HG03060 (cell line): ENCODE data around the gene NIF3L1.
"Not testable (repeated sequence)": the region's sequence is repeated elsewhere in the genome, so short reads cannot be mapped to it uniquely, and the experiment has no call there.

Source experiments
- ATAC-seq: cut with Tn5 transposase; IDR thresholded peaks from one replicate; pipeline ENCODE4 v1.9.1; 2021; ENCODE audit warnings: low read depth, moderate number of reproducible peaks; ENCODE audit not compliant: unreplicated experiment

The NIF3L1 gene

DNA sequence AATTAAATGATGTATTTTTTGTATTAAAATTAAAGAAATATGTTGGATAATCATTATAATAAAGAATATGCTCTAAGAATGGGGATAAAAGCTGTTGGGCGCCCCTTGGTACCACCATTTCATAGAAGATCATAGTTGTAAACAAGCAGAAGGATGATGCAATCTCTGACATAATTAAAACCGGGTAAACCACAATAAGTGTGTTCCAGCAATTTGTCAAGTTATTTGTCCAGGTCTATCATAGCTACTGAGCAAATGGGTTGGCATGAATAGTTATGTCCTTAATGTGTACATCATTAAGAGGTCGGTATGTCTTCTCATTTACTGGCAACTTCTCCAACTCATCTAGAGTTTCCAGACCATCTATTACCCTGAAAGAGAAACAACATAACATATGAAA, 18.0 kb upstream of the NIF3L1 start:
- ATAC-seq, result no peak

GRCh38 chr2:200873560-200873959, 15.6 kb upstream of the NIF3L1 start:
- ATAC-seq, result no peak

GRCh38 chr2:200877443-200877842, 11.7 kb upstream of the NIF3L1 start:
- ATAC-seq, result no peak

DNA sequence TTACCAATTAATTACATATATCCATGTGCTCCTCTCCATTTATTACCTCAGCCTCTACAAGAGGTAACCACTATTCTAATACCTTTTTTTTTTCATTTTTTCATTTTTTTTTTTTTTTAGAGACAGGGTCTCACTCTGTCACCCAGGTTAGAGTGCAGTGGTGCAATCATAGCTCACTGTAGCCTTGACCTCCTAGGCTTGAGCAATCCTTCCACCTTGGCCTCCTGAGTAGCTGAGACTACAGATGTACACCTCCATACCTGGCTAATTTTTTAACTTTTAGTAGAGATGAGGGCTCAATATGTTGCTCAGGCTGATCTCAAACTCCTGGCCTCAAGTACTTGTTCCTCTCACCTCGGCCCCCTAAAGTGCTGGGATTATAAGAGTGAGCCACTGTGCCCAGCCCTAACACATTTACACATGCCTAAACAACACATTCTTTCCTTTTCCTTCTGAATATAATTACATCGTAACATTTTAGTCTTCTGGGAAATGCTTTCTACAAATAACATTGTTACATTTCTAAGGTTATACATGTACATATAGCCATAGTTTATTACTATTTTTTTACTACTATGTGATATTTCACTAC, 10.8 kb upstream of the NIF3L1 start:
- ATAC-seq, result no peak

- ATAC-seq, result not testable (repeated sequence)
These were observed 7.4 kb upstream of the NIF3L1 start for GRCh38 chr2:200881715-200882249.

- no peak for ATAC-seq
These were observed 10.3 kb downstream of the NIF3L1 start for GRCh38 chr2:200899482-200899881.

- ATAC-seq, result peak; percentile 89
These were observed 12.4 kb downstream of the NIF3L1 start for GRCh38 chr2:200901459-200902072.

GRCh38 chr2:200905618-200906296, 16.6 kb downstream of the NIF3L1 start:
- no peak for ATAC-seq

DNA sequence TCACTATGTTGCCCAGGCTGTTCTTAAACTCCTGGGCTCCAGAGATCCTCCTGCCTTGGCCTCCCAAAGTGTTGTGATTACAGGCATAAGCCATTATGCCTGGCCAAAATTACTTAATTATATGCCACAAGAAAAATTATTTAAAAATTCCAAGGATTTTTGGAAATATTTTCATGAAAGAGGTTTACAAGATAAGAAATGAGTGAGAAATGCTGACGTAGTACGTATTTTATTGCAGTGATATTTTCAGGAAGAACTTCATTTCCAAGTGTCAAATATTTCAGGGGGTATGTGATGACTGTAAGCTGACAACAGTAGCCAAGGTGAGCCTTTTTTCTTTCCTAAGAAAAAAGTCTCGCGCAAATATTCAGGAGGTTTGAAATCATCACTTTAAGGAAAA, 20.8 kb downstream of the NIF3L1 start:
- ATAC-seq, result no peak

GRCh38 chr2:200913654-200914053, 24.5 kb downstream of the NIF3L1 start:
- no peak for ATAC-seq

GRCh38 chr2:200922439-200922838, 33.3 kb downstream of the NIF3L1 start:
- ATAC-seq, result no peak

DNA sequence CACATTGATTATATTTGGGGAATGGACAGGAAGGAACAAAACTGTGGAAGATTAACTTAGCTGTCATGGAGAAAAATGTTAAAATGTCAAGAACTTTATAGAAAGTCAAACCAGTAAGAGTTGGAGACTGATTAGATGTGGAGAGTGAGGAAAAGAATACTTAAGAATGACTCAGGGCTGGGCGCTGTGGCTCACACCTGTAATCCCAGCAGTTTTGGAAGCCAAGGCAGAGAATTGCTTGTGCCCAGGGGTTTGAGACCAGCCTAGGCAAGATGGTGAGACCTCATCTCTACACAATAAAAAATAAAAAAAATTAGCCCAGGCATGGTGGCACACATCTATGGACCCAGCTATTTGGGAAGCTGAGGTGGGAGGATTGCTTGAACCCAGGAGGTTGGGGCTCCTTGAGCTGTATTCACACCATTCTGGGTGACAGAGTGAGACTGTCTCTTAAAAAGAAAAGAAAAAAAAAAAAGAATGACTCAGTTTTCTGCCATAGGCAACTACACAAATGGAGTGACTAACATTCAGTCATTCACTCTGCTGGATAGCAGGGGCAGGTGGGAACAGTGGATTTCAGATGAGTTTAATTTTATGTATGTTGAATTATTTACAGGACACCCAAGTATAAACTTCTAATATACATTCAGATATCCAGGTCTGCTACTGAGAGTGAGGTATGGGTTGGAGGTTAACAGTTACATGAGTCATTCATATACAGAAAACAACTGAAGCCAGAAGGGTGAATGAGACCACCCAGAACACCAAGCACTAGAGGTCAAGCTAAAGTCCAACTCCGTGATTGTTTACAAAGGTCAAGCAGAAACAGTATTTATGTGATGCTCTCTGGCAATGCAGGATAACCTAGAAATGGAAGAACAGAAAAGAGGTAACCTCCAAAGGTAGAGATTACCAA, 40.4 kb downstream of the NIF3L1 start:
- ATAC-seq, result no peak

GRCh38 chr2:200930947-200931626, 41.9 kb downstream of the NIF3L1 start:
- ATAC-seq, result no peak

- no peak for ATAC-seq
These were observed 50.7 kb downstream of the NIF3L1 start for GRCh38 chr2:200939832-200940231.

DNA sequence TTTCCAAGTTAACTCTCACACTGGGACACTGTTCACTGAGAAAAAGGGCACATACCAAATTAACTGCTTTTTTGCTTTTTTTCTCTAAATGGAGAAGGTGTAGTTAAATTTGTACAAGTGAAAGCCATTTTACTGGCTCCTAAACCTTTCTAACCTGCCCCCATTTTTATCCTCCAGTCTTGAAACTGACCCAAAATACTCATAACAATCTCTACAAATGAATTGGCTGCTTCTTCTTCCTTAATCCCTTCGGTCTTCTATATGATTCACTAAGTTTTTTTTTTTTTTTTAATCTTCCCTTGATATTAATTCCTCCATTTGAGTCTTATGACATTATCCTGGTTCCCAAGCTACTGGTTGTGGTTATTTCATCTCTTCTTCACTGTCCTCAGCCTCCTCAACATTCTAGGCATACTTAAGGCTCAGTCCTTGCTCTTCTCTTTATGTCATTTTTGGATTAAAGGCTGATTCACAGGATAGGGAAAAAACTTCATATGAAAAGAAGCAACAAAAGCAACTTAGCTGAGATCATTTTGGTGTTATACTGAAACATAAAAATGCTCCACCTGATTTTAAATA, 54.4 kb downstream of the NIF3L1 start:
- no peak for ATAC-seq

DNA sequence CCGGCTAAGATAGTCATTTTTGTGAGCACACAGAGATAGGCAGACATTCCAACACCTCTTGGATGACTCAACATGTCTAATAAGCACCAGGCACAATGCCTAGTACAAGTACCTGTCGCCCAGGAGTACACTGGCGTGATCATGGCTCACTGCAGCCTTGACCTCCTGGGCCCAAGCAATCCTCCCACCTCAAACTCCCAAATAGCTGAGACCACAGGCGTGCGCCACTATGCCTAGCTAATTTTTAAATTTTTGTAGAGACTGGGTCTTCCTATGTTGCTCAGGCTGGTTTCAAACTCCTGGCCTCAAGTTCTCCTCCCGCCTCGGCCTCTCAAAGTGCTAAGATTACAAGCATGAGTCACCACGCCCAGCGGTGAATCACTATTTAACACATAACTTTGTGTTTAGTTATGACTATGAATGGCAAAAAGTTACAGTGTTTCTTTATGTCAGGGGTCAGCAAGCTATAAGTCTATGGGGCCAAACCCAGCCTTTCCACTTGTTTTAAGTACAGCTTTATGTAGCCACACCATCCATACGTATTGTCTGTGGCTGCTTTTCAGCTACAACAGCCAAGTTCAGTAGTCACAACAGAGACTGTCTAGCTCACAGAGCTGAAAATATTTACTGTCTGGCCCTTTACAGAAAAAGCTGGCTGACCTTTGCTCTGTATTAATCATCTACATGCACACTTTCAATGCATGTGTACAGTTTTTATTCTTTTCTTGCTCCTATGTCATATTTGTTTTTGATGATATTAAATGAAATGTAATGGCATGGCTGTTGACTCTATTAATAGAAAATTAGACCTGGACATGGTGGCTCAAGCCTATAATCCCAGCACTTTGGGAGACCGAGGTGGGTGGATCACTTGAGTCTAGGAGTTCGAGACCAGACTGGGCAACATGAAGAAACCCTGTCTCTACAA, 55.6 kb downstream of the NIF3L1 start:
- ATAC-seq, result no peak

GRCh38 chr2:200945395-200945729, 56.2 kb downstream of the NIF3L1 start:
- ATAC-seq, result no peak

DNA sequence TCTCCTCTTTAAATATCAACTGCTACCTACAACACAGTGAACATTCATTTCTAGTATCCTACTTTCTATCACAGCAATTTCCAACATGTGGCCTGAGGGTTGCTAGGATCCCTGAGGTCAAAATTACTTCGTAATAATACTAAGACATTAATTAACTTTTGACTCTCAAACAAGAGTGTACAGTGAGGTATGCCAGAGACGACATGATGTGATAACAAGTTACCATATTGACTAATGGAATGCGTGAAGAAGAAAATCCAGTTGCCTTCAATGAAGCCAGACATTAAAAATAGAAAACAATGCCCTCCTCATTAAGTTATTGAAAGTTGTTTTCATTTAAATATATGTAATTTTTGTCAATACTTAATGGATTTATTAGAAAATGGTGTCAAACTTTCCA, 61.2 kb downstream of the NIF3L1 start:
- no peak for ATAC-seq
